Pericardium fibroblast (primary cell): ENCODE data around the gene SCGN. TPM values are rescaled to one million over a fixed set of nuclear protein-coding genes. Genes with fewer than 3 reads are reported as not detected.

Experiments used
- total RNA-seq: library from RNA; depleted of rRNA; stranded (reverse); fragments of >200 nt; gene quantifications from 2 replicates; pipeline ENCODE4 v1.2.3, GENCODE V29; 2015

SCGN gene, protein sequence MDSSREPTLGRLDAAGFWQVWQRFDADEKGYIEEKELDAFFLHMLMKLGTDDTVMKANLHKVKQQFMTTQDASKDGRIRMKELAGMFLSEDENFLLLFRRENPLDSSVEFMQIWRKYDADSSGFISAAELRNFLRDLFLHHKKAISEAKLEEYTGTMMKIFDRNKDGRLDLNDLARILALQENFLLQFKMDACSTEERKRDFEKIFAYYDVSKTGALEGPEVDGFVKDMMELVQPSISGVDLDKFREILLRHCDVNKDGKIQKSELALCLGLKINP
- total RNA-seq = 0.12 TPM in 1 of 2 replicates, not detected in the other

DNA sequence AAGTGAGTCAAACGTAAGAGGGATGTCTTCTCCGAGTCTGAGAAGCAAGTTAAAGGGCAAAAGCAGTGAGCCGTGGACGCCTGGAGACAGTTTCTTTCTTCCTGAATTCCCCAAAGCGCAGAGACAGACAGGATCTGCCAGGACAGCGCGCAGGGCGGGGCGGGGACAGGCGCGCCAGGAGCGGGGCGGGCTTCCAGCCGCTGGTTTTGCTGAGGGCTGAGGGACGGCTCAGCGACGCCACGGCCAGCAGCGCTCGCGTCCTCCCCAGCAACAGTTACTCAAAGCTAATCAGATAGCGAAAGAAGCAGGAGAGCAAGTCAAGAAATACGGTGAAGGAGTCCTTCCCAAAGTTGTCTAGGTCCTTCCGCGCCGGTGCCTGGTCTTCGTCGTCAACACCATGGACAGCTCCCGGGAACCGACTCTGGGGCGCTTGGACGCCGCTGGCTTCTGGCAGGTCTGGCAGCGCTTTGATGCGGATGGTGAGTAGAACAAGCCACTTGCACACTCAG is at the start of gene SCGN:
Gene SCGN (plus strand): TSS at position 209 of the 509 bp plus-strand sequence. CDS start 189 bp downstream, at position 398.

Other genes with a start within 250 kb of the SCGN start
- not detected in 2 replicates for gene SLC17A4, start 102.5 kb downstream of the SCGN start, total RNA-seq
- gene SLC17A1, start 179.8 kb downstream of the SCGN start, total RNA-seq = not detected in 2 replicates
- not detected in 2 replicates for gene SLC17A3, start 222.0 kb downstream of the SCGN start, total RNA-seq